Neural progenitor cell (in vitro differentiated cells): ENCODE results near the gene SRSF4. TPM values are rescaled to one million over a fixed set of nuclear protein-coding genes. Genes with fewer than 3 reads are reported as not detected.

Source experiments
- DNase-seq: peaks from one replicate; pipeline ENCODE4 v3.0.0-alpha.2; 2016; ENCODE audit warnings: low spot score
- H2AFZ ChIP-seq: fragments of 200-600 bp; sonication (generic); replicated peaks from 2 replicates; pipeline ENCODE4 v1.6.1; 2016; ENCODE audit warnings: antibody characterized with exemption
- H3F3A ChIP-seq: fragments of 200-600 bp; sonication (generic); 2 replicates; pipeline ENCODE4 v1.6.1; 2016; ENCODE audit warnings: antibody characterized with exemption, low read depth
- H3K27ac ChIP-seq: fragments of 200-600 bp; sonication (generic); 2 replicates; pipeline ENCODE4 v1.5.1; 2016; ENCODE audit warnings: mild to moderate bottlenecking
- H3K27me3 ChIP-seq: fragments of 200-600 bp; sonication (generic); 2 replicates; pipeline ENCODE4 v1.6.1; 2016; ENCODE audit warnings: mild to moderate bottlenecking, moderate library complexity
- H3K36me3 ChIP-seq: fragments of 200-600 bp; sonication (generic); 2 replicates; pipeline ENCODE4 v1.5.1; 2016
- H3K4me1 ChIP-seq: fragments of 200-600 bp; sonication (generic); 2 replicates; pipeline ENCODE4 v1.6.1; 2016; ENCODE audit warnings: mixed run types
- H3K4me2 ChIP-seq: fragments of 200-600 bp; sonication (generic); 2 replicates; pipeline ENCODE4 v1.6.1; 2016
- H3K4me3 ChIP-seq: fragments of 200-600 bp; sonication (generic); 2 replicates; pipeline ENCODE4 v1.5.1; 2016
- H3K79me2 ChIP-seq: fragments of 200-600 bp; sonication (generic); 2 replicates; pipeline ENCODE4 v1.6.1; 2016; ENCODE audit warnings: low read depth
- H3K9ac ChIP-seq: fragments of 200-600 bp; sonication (generic); 2 replicates; pipeline ENCODE4 v1.6.1; 2016
- H3K9me3 ChIP-seq: fragments of 200-600 bp; sonication (generic); 2 replicates; pipeline ENCODE4 v1.5.1; 2016; ENCODE audit warnings: low read depth
- H4K20me1 ChIP-seq: fragments of 200-600 bp; sonication (generic); 2 replicates; pipeline ENCODE4 v1.6.1; 2016; ENCODE audit warnings: low read depth
- H3K27ac Mint-ChIP-seq: 3 replicates; pipeline ENCODE4 v1.8.0; 2021; ENCODE audit warnings: mixed read lengths
- H3K27me3 Mint-ChIP-seq: 2 replicates; pipeline ENCODE4 v1.8.0; 2022; ENCODE audit warnings: low read depth, mild to moderate bottlenecking, inconsistent platforms, moderate library complexity, mixed read lengths; ENCODE audit not compliant: insufficient read depth
- H3K36me3 Mint-ChIP-seq: 3 replicates; pipeline ENCODE4 v1.8.0; 2021; ENCODE audit warnings: mixed read lengths
- H3K4me1 Mint-ChIP-seq: 3 replicates; pipeline ENCODE4 v1.8.0; 2021; ENCODE audit warnings: mixed read lengths
- H3K4me3 Mint-ChIP-seq: 3 replicates; pipeline ENCODE4 v1.8.0; 2021; ENCODE audit warnings: mild to moderate bottlenecking, moderate library complexity, mixed read lengths
- H3K9me3 Mint-ChIP-seq: 3 replicates; pipeline ENCODE4 v1.8.0; 2020; ENCODE audit warnings: mixed read lengths
- EZH2 ChIP-seq: fragments of 200-600 bp; sonication (generic); IDR thresholded peaks from 2 replicates; pipeline ENCODE4 v1.6.1; 2017; ENCODE audit warnings: antibody characterized with exemption, mild to moderate bottlenecking, moderate library complexity
- EZH2phosphoT487 ChIP-seq: fragments of 200-600 bp; sonication (generic); IDR thresholded peaks from 2 replicates; pipeline ENCODE4 v1.6.1; 2017; ENCODE audit warnings: antibody characterized with exemption
- total RNA-seq: library from RNA; depleted of rRNA; stranded (reverse); fragments of >200 nt; gene quantifications from 2 replicates; pipeline ENCODE4 v1.2.3, GENCODE V29; 2015; ENCODE audit warnings: low replicate concordance
- TF ChIP-seq, protein P1 (sequence below): fragments of 200-600 bp; sonication (generic); IDR thresholded peaks from 2 replicates; pipeline ENCODE4 v1.5.1; 2017; ENCODE audit warnings: antibody characterized with exemption, mild to moderate bottlenecking

The SRSF4 gene
- total RNA-seq, 1 donor from 2014 or later = 73.2 TPM

DNA sequence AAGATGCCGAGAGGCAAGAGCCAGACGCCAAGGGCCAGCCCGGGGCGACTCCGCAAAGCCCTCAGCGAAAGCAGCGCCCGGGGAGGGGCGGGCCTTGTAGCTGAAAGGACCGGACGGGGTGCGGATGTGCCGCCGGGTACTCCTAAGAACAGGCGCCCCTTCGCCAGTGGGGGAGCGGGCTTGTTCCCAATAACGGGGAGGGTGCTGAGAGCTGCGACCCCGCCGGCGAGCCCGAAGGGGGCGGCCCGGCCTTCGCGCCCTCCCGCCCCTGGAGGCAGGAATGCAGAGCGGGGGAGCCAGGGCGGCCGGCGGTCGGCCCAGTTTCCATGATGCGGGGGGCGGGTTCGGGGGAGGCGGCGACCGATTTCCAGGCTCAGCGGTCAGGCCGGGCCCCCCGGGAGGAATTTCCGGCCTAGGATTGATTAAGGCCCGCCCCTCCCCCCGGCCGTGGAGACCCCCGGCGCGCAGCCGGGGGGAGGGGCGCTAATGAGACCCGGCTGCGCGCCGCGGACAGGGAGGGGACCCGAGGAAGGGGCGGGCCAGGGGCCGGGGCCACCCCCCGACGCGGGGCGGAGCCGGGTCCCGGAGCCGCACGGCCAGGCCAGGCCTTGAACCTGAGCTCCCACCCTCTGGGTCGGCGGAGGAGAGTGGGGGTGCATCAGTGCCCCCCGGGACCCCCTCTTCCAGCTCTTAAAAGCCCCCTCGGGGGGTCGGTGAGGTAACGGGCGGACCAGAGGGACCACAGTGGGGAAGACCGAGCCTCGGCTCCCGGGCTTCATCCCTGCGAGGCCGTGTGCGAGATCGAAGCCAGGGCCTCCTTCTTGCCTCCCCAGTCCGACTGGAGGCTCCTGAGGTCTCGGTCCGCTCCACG, 57.1 kb downstream of the SRSF4 start:
- Mint-ChIP-seq H3K36me3 (no peaks in the 10 kb centered on the region), H3K9me3 (no peaks in the 10 kb centered on the region), H3K4me1 (peaks cover 12% of the 10 kb centered on the region), H3K27me3 (peaks cover 23% of the 10 kb centered on the region), H3K4me3 (peak overlapping the region; percentile 81), H3K27ac (no peak overlapping the region)
- H3K79me2 ChIP-seq = no peaks in the 10 kb centered on the region
- H3K27me3 ChIP-seq = peaks cover 63% of the 10 kb centered on the region
- no peak for TF ChIP-seq EZH2
- TF ChIP-seq, protein P1, sequence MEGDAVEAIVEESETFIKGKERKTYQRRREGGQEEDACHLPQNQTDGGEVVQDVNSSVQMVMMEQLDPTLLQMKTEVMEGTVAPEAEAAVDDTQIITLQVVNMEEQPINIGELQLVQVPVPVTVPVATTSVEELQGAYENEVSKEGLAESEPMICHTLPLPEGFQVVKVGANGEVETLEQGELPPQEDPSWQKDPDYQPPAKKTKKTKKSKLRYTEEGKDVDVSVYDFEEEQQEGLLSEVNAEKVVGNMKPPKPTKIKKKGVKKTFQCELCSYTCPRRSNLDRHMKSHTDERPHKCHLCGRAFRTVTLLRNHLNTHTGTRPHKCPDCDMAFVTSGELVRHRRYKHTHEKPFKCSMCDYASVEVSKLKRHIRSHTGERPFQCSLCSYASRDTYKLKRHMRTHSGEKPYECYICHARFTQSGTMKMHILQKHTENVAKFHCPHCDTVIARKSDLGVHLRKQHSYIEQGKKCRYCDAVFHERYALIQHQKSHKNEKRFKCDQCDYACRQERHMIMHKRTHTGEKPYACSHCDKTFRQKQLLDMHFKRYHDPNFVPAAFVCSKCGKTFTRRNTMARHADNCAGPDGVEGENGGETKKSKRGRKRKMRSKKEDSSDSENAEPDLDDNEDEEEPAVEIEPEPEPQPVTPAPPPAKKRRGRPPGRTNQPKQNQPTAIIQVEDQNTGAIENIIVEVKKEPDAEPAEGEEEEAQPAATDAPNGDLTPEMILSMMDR = peak; percentile 70
- H3F3A ChIP-seq = peaks cover 45% of the 10 kb centered on the region
- H3K4me1 ChIP-seq = peaks cover 18% of the 10 kb centered on the region
- no peaks in the 10 kb centered on the region for H3K36me3 ChIP-seq
- H3K9me3 ChIP-seq = no peaks in the 10 kb centered on the region
- H2AFZ ChIP-seq = peak overlapping the region; percentile 77
- DNase-seq = peak; percentile 88
- H3K9ac ChIP-seq = no peak overlapping the region
- H3K4me2 ChIP-seq = peak overlapping the region; percentile 74
- peaks cover 16% of the 10 kb centered on the region for H4K20me1 ChIP-seq
- H3K4me3 ChIP-seq = peak overlapping the region; percentile 59
- no peak overlapping the region for H3K27ac ChIP-seq

DNA sequence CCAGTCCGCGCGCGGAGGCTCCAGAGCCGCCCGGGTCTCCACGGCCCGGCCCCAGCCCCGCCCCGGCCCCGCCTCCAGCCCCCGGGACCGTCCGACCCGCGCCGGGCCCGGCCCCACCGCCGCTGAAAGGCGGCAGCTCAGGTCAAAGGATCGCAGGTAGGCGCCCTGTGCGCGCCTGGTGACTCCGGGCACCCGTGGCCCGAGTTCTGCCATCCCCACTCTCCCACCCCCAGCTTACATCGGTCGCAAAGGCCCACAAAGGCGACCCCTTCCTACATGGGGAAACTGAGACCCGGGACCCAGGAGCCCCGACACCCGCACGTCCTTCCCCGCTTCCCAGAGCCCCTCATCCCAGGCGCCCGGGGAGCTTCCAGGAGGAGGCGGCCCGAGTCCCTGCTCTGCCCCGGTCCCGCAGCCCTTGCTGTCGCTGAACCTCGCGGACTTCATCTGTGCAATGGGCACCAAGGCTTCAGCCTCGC, 57.8 kb downstream of the SRSF4 start, which contains the start of gene TMEM200B:
TSS of gene TMEM200B (minus strand) at position 17 of the 479 bp plus-strand sequence. CDS start 2,075 bp downstream, outside the sequence.
- H3K9me3 Mint-ChIP-seq = no peaks in the 10 kb centered on the region
- H2AFZ ChIP-seq = peak within 1 kb of the TSS; percentile 77
- no peaks in the 10 kb centered on the region for H3K9me3 ChIP-seq
- H3K4me1 Mint-ChIP-seq = peaks cover 12% of the 10 kb centered on the region
- no peak within 1 kb of the TSS for H3K27ac ChIP-seq
- peaks cover 3% of the 10 kb centered on the region for H3K36me3 Mint-ChIP-seq
- peaks cover 46% of the 10 kb centered on the region for H3F3A ChIP-seq
- peak within 1 kb of the TSS; percentile 59 for H3K4me3 ChIP-seq
- H3K79me2 ChIP-seq = no peaks in the 10 kb centered on the region
- H3K9ac ChIP-seq = no peak within 1 kb of the TSS
- no peak within 1 kb of the TSS for H3K27ac Mint-ChIP-seq
- peaks cover 63% of the 10 kb centered on the region for H3K27me3 ChIP-seq
- H3K36me3 ChIP-seq = no peaks in the 10 kb centered on the region
- DNase-seq = no peak
- TF ChIP-seq EZH2phosphoT487 = peak; percentile 15
- TF ChIP-seq, protein P1 = no peak
- peak; percentile 42 for TF ChIP-seq EZH2
- H3K4me2 ChIP-seq = peak within 1 kb of the TSS; percentile 74
- H3K4me3 Mint-ChIP-seq = peak within 1 kb of the TSS; percentile 83
- H4K20me1 ChIP-seq = peaks cover 16% of the 10 kb centered on the region
- peaks cover 23% of the 10 kb centered on the region for H3K27me3 Mint-ChIP-seq
- H3K4me1 ChIP-seq = peaks cover 18% of the 10 kb centered on the region

DNA sequence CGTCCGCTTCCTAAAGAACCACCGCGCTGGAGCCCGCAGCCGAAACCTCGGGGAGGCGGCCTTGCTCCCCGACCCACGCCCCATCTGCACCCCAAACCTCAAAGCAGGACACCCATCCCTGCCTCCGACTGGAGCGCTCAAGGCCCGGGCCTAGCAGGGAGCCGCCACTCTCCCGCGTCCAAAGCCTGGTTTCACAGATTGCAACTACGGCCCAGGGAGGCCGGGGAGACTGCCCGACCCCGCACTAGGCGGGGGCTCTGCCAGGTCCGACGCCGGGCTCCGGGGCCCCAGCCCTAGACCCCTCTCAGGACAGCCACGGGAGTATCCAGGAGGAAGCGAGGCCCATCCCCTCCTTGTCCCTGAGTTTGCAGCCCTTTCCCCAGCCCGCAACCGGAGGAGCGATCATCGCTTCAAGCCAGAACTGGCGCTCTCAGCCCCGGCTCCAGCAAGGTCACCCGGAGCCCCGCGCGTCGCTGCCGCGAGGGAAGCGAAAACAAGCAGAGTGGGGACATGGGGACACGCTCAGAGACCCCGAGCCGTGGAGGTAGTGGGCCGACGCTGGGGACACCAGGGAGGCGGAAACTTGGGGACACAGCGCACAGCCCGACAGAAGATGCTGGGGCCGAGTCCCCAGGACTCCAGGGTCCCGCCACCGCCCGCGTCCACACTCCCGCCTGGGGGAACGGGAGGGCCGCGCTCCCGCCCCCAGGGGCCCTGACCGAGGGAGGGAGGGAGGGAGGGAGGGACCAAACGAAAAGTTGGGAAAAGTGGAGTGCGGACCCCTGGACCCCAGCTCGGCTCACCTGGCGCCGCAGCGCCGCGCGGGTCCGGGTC, 58.4 kb downstream of the SRSF4 start:
- peaks cover 3% of the 10 kb centered on the region for H3K36me3 Mint-ChIP-seq
- peak overlapping the region; percentile 83 for H3K4me3 Mint-ChIP-seq
- H3K27me3 Mint-ChIP-seq = peaks cover 23% of the 10 kb centered on the region
- H3K79me2 ChIP-seq = no peaks in the 10 kb centered on the region
- peaks cover 16% of the 10 kb centered on the region for H4K20me1 ChIP-seq
- H3K27me3 ChIP-seq = peaks cover 63% of the 10 kb centered on the region
- peaks cover 18% of the 10 kb centered on the region for H3K4me1 ChIP-seq
- H3K4me3 ChIP-seq = peak overlapping the region; percentile 59
- TF ChIP-seq EZH2phosphoT487 (peak; percentile 92), EZH2 (peak; percentile 85)
- TF ChIP-seq, protein P1 = no peak
- H3K4me1 Mint-ChIP-seq = peaks cover 12% of the 10 kb centered on the region
- H3K9me3 Mint-ChIP-seq = no peaks in the 10 kb centered on the region
- H3K36me3 ChIP-seq = no peaks in the 10 kb centered on the region
- peak overlapping the region; percentile 74 for H3K4me2 ChIP-seq
- H3K9ac ChIP-seq = no peak overlapping the region
- peak; percentile 59 for DNase-seq
- H3K27ac Mint-ChIP-seq = no peak overlapping the region
- H3K27ac ChIP-seq = no peak overlapping the region
- no peaks in the 10 kb centered on the region for H3K9me3 ChIP-seq
- peak overlapping the region; percentile 21 for H2AFZ ChIP-seq
- H3F3A ChIP-seq = peaks cover 46% of the 10 kb centered on the region
